GM19452 (cell line): ENCODE data around the gene SLFN5.
A peak's percentile ranks its signal among the peaks of the same experiment; 100 is the strongest.
"Not testable (repeated sequence)": the region's sequence is repeated elsewhere in the genome, so short reads cannot be mapped to it uniquely, and the experiment has no call there.

Experiments
- ATAC-seq: cut with Tn5 transposase; IDR thresholded peaks from one replicate; pipeline ENCODE4 v1.9.1; 2021; ENCODE audit not compliant: unreplicated experiment

The SLFN5 gene

DNA sequence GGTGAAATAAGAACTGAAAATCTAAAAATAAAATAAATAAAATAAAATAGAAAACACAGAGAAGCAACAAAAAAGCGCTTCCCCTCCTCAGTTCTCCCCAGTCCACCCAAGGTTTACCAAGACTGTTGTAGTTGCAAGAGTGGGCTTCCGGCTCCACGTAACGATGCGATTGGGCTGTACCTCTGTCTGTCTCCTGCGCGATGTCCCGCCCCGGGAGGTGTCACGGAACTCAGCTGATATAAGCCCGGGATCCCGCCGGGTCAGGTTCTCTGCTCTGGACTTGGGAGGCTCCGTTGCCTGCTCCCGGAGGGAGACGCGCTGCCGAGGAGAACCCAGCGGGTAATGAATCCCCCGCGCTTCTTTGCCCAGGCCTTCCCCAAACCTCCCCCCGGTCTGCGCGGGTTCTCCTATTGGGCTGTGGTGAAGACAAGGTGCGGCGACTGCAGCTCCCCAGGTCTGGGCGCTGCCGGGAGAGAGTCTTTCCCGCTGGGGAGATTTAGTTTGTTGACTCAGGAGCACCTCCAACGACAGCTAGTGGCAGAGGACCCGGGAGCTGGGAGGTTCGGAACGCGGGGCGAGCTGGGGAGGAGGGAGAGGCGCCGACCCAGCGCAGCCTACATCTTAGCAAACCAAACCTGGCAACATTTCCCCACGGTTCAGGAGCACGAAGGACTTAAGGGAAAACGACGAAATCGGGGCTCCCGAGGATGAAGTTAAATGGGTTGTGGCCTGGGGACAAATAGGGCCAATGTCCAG is at the start of gene SLFN5:
Gene SLFN5 (plus strand): TSS at position 268 of the 756 bp plus-strand sequence. CDS start 15,619 bp downstream, outside the sequence.
- ATAC-seq, result peak; percentile 56

- not testable (repeated sequence) for ATAC-seq
Measured at GRCh38 chr17:35194001-35194400, 48.9 kb upstream of the SLFN5 start, which contains the start of gene SLC35G3. Gene SLC35G3, minus strand, starts transcription at chr17:35194393. Its CDS starts 86 bp downstream, at chr17:35194307.

GRCh38 chr17:35195062-35195461 is 47.8 kb upstream of the SLFN5 start:
- ATAC-seq, result not testable (repeated sequence)

GRCh38 chr17:35202582-35202981 is 40.3 kb upstream of the SLFN5 start:
- not testable (repeated sequence) for ATAC-seq

DNA sequence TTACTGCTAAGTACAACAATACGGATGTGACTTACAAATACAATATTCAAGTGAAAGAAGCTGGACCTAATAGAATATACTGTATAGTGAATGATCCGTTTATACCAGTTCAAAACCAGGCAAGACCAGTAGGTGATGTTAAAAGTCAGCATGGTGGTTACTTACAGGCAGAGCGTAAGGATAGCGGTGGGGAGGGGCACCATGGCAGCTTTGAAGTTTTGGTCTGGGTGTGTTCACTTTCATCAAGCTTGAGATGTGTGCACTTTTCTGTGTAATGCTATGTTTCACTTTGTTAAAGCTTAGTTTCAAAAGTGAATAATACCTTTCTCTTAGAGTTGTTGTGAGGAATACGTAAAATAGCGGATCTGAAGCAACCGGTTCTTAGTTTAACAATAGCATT is 32.1 kb upstream of the SLFN5 start:
- no peak for ATAC-seq

DNA sequence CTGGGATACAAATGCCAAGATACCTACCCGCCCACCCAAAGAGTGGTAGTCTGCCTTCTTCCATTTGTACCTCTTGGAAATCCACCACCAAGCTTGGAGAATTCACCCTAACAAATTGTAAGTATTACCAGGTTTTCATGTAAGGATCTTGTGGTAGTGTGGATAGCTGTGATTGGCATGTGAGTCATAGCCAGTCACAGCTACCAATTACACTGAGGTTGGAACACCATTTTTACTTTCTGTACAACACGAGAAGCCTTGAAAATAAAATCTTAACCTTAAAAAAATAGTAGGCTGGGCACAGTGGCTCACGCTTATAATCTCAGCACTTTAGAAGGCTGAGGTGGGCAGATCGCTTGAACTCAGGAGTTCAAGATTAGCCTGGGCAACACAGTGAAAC is 30.2 kb upstream of the SLFN5 start:
- ATAC-seq, result no peak

DNA sequence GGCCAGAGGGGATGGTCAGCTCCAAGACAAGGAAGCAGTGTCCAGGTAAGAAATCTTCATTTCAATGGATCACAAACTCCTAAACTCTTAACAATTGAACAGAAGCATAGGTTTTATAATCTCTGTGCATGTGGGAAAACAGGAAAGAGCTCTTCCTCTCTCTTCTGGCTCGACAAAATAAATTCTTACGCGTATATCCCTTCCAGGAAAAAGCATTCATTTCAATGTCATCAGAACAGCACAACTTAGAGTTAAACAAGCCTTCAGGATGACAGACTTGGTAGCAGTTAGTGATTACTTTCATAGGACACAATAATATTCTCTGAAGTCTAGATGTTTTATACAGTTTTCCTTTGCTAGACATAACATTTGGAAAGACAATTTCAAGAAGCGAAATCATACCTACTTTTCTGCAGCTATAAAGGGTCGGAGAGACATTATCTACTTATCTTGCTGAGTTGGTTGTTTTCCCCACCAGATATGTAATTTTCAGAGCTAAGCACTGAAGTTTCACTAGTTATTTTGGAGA is 29.4 kb upstream of the SLFN5 start:
- ATAC-seq, result no peak

- no peak for ATAC-seq
Measured at GRCh38 chr17:35214192-35214591, 28.7 kb upstream of the SLFN5 start.

- ATAC-seq, result no peak
Measured at GRCh38 chr17:35214631-35215273, 28.1 kb upstream of the SLFN5 start.

DNA sequence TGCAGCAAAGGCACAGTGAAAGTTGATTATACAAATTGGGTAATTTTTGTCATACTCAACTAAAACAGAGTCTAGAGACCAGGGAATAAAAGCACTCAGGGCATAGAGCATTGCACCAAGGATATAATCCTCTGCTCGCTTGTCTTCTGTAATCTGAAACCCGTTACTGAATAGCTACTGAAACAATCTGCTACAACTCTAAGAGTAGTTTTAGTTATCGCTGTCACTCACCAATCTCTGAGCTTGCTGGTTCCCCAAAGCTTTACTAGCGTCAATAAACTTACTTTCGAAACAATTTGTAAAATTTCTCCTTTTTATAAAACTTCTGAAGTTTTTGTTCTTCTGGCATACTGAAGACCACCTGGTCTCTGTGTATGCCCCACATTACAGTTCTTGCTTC is 25.8 kb upstream of the SLFN5 start:
- no peak for ATAC-seq

GRCh38 chr17:35218915-35219314 is 24.0 kb upstream of the SLFN5 start:
- ATAC-seq, result no peak

DNA sequence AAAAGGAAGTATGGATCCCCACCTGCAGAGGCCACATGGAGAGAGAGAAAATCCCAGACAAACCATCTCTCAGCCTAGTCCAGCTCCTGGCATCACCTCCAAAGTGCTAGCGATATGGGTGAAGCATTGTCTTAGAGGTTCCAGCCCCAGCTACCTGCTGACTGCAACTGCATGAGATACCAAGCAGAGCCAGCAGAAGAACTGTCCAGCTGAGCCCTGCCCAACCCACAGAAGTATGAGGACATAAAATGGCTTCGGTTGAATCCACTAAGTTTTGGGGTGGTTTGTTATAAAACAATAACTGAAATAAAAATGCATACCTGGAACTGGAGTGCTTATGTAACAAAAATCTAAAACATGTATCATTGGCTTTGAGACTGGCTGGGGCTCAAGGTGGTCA is 20.4 kb upstream of the SLFN5 start:
- ATAC-seq, result no peak

- ATAC-seq, result no peak
Measured at GRCh38 chr17:35224436-35224835, 18.4 kb upstream of the SLFN5 start.

DNA sequence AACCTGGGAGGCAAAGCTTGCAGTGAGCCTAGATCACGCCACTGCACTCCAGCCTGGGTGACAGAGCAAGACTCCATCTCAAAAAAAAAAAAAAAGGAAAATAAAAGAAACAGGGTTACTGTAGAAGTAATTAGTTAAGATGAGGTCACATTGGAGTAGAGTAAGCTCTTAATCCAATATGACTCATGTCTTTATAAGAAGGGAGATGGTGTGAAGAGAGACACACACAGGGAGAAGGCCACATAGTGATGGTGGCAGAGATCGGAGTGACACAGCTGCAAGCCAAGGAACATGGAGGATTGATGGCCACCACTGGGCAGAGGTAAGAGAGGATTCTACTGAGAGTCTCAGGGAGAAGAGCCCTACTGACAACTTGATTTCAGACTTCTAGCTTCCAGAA is 15.3 kb upstream of the SLFN5 start:
- ATAC-seq, result no peak

GRCh38 chr17:35229638-35230037 is 13.2 kb upstream of the SLFN5 start:
- ATAC-seq, result no peak

- ATAC-seq, result not testable (repeated sequence)
Measured at GRCh38 chr17:35234315-35234714, 8.6 kb upstream of the SLFN5 start.

- ATAC-seq, result no peak
Measured at GRCh38 chr17:35235289-35235688, 7.6 kb upstream of the SLFN5 start.

GRCh38 chr17:35235917-35236316 is 7.0 kb upstream of the SLFN5 start:
- ATAC-seq, result no peak

GRCh38 chr17:35236821-35237220 is 6.1 kb upstream of the SLFN5 start:
- no peak for ATAC-seq

- no peak for ATAC-seq
Measured at GRCh38 chr17:35238821-35239220, 4.1 kb upstream of the SLFN5 start.

GRCh38 chr17:35239823-35240222 is 3.0 kb upstream of the SLFN5 start:
- ATAC-seq, result no peak

GRCh38 chr17:35240861-35241260 is 2.0 kb upstream of the SLFN5 start:
- no peak for ATAC-seq
